Inflammatory macrophage treated with lipopolysaccharide for 4 hours (primary cell): ENCODE measurements around the gene WDR90.
A peak's percentile ranks its signal among the peaks of the same experiment; 100 is the strongest.

Experiments used
- DNase-seq: peaks from one replicate; pipeline ENCODE4 v3.0.0-alpha.2; 2020

Gene WDR90

GRCh38 chr16:710500-711075 is 61.4 kb downstream of the WDR90 start:
- no peak for DNase-seq

- DNase-seq: no peak
These were observed 61.9 kb downstream of the WDR90 start for GRCh38 chr16:711084-711483.

GRCh38 chr16:711548-712320 is 62.6 kb downstream of the WDR90 start:
- peak; percentile 73 for DNase-seq

- peak; percentile 50 for DNase-seq
These were observed 63.6 kb downstream of the WDR90 start for GRCh38 chr16:712740-713250.

GRCh38 chr16:714079-714478 is 64.9 kb downstream of the WDR90 start:
- no peak for DNase-seq

- peak; percentile 85 for DNase-seq
These were observed 65.7 kb downstream of the WDR90 start, which contains the start of gene METRN for GRCh38 chr16:714558-715476. Gene METRN, plus strand, starts transcription at chr16:715118. Its CDS starts 172 bp downstream, at chr16:715290.

GRCh38 chr16:715477-716199 is 66.5 kb downstream of the WDR90 start:
- no peak for DNase-seq

GRCh38 chr16:716200-716568 is 67.0 kb downstream of the WDR90 start:
- DNase-seq: no peak

- DNase-seq: no peak
These were observed 67.7 kb downstream of the WDR90 start for GRCh38 chr16:716768-717325.
